Activated CD8-positive, alpha-beta memory T cell treated with anti-CD3 and anti-CD28 coated beads, Interleukin-2, amount 50 U/mL, for 4 hours (primary cell): ENCODE measurements around the gene SORCS2.
"Not testable (repeated sequence)": the region's sequence is repeated elsewhere in the genome, so short reads cannot be mapped to it uniquely, and the experiment has no call there.

ENCODE experiments used
- DNase-seq: peaks from one replicate; pipeline ENCODE4 v3.0.0-alpha.2; 2020

Gene SORCS2

DNA sequence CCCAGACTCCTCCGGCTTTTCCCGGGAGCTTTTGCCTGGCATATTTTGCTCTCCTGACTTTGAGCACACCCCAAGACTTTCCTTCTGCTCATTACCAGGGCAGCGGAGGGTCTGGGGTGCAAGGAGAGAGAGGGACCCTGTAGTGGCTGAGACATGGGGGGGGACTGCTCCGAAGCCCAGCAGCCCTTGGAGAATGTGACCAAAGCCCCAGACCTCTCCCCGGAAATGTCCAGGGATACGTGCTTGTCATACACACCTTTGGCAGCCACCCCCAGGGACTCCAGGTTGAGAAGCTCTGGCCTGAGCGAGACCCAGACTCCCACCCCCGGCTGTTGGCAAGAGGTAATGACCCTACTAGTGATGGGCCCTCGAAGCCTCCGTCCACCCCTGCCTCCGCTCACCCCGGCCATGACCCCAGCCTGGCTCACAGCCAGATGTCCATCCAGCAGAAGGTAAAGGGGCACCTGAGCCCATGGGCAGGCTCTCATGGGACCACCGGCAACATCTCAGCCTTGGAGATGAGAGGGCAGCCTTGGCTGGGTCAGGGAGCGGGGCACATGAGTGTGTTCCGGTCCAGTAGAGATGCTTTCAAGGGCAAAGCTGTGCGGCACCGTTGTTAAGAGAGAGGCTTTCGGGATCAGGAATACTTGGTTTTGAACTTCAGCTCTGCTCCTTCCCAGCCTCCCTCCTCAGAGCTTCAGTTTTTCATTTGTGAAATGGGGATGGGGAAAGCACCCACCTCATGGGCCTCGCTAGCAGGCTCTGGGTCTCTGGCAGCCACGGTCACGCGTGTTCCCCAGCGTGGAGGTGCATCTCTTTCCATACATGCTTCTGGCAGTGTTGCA, 240.4 kb downstream of the SORCS2 start:
- no peak for DNase-seq

DNA sequence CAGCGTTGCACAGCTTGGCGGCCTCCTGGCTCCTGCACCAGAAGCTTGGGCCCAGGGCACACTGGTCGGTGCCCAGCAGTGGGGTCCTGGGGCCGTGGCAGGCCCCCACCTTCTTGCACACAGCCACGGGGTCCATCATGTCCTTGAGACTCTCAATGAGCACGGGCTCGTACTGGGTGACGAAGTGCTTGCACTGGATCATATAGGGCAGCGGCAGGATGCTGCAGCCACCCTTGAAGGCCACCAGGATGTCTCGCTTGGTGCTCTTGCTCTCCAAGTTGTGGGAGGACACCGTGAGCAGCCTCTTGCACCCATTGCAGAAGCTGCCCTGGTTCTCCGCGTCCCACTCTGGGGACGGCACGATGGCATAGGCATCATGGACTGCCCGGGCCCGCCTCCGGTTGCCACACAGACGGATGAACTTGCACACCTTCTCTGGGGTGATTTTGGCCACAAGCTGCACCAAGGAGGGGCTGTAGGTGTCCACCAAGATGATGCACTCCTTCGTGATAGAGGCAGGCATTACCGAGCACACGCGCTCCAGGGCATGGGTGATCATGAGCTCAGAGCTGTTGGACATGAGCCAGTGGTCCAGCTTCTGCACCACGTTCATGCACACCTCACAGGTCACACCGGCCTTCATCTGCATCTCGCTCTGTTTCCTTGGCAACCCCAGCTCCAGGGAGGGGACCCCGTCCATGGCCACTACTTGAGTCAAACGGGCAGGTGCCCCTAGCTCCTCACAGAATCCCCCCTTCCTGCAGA, 241.2 kb downstream of the SORCS2 start:
- no peak for DNase-seq

DNA sequence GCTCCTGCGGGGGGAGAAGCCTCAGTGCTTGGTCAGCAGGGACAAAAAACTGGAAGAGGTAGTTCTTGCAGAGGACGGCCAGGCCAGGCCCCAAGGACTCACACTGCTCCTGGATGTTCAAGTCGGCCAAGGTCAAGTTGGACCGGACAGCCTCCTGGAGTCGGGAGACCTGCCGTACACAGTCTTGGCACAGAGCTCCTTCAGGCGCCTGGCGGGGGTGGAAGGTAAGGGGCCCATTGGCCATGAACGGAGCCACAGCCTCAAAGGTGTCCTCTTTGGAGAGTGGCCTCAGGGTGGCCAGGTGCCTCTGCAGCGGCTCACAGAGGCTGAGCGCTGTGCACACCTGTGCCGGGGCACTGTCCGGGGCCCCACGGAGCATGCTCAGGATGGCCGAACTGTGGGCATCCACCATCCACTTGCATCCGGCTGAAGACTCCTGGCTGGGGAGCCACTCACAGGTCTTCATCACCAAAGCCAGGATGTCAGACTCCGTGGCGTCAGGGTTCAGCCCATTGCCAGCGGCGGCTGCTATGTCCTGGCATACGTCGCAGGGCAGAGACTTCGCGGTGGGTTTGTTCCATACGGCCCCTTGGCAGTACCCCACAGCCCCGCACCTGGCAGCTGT, 241.9 kb downstream of the SORCS2 start:
- no peak for DNase-seq

- DNase-seq, result no peak
Observed at GRCh38 chr4:7434766-7435150, 242.4 kb downstream of the SORCS2 start, which contains the start of gene PSAPL1. Gene PSAPL1, minus strand, starts transcription at chr4:7434930. Its CDS starts 51 bp downstream, at chr4:7434879.

DNA sequence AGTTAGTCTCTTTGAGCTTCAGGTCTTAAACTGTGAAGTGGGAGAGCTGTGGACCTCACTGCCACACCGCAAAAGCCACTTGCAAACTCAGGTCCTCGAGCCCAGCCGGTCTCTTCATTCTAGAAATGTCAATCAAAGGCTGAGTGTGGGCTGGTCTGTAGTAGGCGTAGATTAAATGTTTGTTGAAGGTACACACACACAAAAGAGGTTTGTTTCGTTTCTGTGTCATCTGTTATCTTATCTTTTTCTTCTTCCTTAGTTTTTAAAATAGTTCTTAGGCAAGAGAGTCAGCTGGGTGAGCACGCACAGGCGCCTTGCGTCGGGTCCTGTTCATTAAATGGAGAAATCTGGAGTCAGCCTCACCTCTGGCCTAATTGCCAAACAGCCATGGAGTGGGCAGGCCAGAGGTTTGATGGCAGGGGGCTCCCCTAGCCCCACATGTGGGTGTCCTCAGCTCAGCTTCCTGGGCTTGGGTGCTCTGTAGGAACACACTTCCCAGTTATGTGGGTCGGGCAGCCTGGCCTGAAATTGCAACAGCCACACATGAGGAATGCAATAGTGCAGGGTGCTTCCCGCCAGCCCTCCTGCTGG, 243.2 kb downstream of the SORCS2 start:
- no peak for DNase-seq

DNA sequence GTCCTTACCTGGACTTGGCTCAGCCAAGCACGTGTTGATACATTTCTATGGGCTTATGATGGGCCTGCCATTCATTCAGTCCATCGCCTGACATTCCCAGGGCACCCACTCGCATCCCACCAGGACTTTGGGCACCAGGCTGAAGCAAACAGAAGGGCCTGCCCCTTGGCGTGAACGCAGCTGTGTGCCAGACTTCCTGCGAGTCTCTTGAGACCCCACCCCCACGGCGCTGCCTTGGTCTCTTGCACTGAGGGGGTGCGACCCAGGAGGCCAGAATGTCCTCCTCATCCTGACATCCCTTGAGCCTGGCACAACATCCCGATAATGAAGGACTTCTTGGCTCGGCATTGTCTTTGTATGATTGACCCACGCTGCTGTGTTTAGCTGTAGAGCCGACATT, 243.9 kb downstream of the SORCS2 start:
- DNase-seq, result no peak

GRCh38 chr4:7439699-7440098, 247.4 kb downstream of the SORCS2 start:
- no peak for DNase-seq

- DNase-seq, result no peak
Observed at GRCh38 chr4:7441201-7441600, 248.9 kb downstream of the SORCS2 start.

DNA sequence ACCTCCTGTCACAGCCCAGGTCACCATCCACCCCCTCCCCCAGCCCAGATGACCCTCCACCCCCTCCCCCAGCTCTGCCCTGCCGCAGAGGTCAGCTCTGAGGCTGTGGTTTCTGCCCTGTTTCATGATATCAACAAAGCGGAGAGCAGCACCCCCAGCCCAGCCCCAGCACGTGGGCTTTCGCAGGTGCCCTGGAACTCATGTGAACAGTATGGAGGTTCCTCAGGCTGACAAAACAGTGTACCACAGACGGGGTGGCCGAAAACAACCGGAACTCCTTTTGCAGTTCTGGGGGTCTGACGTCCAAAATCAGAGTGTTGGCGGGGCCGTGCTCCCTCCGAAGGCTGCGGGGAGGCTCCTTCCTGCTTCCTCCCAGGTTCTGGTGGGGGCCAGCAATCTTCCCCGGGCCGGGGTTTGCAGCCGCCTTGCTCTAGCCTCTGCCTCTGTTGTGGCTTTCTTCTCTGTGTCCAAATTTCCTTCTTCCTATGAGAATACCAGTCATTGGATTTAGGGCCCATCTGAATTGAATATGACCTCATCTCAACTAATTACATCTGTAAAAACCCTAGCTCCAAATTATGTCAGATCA, 250.3 kb downstream of the SORCS2 start:
- DNase-seq, result no peak

DNA sequence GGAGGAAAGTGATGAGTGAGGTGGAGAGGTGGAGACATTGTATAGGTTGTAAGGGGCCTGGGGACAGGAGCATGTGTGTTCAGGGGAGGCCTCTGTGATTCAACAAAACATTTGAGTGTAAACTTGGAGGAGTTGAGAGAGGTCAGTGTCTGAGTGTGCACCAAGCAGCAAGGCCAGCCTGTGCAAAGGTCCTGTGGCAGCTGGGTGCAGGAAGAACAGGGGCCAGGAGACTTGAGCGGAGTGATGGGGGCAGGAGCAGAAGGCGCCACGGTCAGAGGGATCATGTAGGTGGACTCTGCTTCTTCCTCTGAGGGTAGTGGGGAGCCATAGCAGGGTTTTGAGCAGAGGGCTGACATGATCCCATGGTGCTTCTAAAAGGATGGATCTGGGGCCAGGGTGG, 252.0 kb downstream of the SORCS2 start:
- DNase-seq, result no peak

GRCh38 chr4:7444731-7445130, 252.4 kb downstream of the SORCS2 start:
- DNase-seq, result no peak

DNA sequence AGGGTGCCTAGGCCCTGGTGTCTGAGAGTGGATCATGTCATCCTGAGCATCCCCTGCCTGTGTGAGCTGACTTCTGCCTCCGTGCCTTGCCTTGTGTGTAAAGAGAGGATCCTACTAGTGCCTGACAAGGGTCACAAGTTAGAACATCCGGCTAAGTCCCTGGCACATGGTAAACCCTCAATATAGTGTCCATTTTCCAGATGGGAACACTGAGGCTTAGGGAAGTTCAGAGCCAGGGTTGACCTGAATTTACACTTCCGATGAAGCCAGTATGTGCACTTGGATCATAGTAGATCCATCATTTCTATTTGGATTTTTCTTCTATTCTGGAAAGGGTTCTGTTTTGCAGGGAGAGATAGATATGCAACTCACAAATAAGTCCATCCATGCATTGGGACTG, 254.9 kb downstream of the SORCS2 start:
- DNase-seq, result no peak

- no peak for DNase-seq
Observed at GRCh38 chr4:7448036-7448435, 255.7 kb downstream of the SORCS2 start.

DNA sequence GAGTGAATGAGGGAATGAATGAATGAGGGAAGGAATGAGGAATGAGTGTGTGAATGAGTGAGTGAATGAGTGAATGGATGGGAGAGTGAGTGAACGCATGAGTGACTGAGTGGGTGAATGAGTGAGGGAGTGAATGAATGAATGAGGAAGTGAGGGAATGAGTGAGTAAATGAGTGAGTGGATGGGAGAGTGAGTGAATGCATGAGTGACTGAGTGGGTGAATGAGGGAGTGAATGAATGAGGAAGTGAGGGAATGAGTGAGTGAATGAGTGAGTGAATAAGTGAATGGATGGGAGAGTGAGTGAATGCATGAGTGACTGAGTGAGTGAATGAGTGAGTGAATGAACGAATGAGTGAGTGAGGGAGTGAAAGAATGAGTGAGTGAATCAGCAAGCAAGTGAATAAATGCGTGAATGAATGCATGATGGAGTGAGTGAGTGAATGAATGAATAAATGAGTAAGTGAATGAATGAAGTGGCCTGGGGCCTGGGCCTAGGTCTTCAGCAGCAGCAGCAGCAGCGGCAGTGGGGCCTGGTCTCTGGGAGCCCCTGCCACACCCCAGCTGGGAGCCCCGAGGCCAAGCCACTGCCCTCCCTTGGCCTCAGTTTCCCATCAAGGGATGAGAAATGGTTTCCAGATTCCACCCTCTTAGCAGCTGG, 258.6 kb downstream of the SORCS2 start:
- no peak for DNase-seq

GRCh38 chr4:7451434-7451789, 259.1 kb downstream of the SORCS2 start:
- DNase-seq, result no peak

DNA sequence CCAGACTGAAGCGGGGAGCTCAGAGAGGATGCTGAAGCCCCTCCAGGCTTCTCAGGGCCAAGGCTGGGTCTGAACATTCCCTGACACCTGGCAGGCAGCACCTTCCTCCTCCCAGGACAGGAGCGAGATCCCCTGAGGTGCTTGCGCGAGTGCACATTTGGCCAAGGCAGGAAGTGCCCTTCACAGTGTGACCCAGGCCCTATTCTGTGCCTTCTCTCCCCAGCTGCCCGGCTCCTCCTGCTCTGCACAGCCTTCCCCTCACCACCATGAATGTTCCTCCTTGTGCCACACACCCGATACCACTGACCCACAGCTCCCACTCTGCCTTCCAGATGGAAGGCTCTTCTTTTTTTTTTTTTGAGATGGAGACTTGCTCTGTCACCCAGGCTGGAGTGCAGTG, 259.5 kb downstream of the SORCS2 start:
- no peak for DNase-seq

DNA sequence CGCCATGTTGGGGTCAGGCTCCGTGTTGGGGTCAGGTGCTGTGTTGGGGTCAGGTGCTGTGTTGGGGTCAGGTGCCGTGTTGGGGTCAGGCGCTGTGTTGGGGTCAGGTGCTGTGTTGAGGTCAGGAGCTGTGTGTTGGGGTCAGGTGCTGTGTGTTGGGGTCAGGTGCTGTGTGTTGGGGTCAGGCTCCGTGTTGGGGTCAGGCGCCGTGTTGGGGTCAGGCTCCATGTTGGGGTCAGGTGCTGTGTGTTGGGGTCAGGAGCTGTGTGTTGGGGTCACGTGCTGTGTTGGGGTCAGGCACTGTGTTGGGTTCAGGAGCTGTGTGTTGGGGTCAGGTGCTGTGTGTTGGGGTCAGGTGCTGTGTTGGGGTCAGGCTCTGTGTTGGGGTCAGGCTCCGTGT, 260.5 kb downstream of the SORCS2 start:
- not testable (repeated sequence) for DNase-seq

DNA sequence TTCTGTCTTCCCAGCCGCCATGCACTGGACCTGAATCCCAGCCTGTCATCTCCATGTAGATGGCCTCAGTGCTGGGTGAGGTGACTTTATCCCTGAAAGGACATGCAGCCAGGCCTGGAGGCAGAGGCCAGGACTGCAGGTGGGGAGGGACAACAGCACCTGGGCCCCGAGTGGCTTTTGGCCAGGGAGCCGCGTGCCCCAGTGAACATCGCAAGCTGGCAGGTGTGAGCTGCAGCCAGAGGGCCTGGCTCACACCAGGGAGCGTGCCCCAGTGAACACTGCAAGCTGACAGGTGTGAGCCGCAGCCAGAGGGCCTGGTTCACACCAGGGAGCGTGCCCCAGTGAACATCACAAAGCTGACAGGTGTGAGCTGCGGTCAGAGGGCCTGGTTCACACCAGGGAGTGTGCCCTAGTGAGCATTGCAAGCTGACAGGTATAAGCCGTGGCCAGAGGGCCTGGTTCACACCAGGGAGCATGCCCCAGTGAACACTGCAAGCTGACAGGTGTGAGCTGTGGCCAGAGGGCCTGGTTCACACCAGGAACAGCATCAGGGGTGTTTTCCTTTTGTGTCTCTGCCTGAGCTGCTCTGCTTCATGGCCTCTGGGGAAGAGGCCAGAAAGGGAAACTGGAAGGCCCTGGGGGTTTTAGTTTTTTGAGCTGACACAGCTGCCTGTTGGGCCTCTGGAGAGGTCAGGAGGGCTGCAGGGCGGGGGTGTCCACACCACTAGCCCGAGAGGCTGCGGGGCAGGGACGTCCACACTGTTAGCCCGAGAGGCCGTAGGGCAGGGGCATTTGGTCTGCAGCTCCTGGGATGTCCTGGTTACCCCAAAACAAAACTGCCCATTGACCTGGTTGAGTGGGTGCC, 265.1 kb downstream of the SORCS2 start:
- DNase-seq, result no peak

GRCh38 chr4:7458066-7458425, 265.7 kb downstream of the SORCS2 start:
- no peak for DNase-seq

DNA sequence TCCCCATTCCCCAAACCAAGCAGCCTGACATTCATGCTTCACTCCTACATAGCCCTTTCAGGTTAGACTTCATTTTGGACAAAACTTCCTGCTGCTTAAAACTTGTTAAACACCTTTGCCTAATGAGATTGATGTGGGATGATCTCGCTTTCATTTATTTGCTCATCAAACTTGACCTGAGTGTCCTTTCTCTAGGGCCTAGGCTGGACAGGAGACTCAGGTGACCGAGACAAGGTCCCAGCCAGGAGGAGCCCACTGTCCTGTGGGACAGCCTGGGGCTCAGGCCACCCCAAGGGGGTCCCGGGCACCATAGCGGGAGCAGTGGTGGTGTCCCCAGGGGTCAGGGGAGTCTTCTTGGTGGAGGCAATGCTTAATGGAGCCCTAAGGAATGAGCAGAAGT, 266.1 kb downstream of the SORCS2 start:
- DNase-seq, result no peak

DNA sequence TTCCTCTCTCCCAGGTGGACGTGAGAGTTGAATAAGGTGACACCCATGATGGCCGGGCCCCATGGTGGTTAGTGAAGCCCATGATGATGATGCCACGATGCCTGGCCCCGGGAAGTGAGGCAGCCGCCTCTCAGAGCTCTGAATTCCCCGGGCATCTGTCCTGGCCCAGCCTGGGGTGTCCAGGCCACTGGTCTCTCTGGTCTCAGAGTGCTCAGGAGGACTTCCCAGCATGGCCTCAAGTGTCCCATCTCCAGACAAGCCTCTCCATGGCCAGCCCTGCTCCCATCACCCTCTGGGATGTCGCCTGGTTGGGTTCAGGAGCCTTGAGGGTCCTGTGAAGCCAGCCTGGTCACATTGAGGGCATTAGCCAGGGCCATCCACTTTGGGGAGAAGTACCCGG, 267.1 kb downstream of the SORCS2 start:
- DNase-seq, result no peak

GRCh38 chr4:7460566-7460965, 268.2 kb downstream of the SORCS2 start:
- no peak for DNase-seq
